NCI-H446 treated with DMSO at 0.1 percent for 48 hours (cell line): ENCODE measurements around the gene TNRC6A.
"Not testable (repeated sequence)": the region's sequence is repeated elsewhere in the genome, so short reads cannot be mapped to it uniquely, and the experiment has no call there.

Source experiments
- DNase-seq: peaks from one replicate; lab custom pipeline; 2025; lab: John Stamatoyannopoulos, UW

Gene TNRC6A

GRCh38 chr16:24758373-24758772 is 28.9 kb downstream of the TNRC6A start:
- no peak for DNase-seq

GRCh38 chr16:24759006-24759405 is 29.6 kb downstream of the TNRC6A start:
- no peak for DNase-seq

- DNase-seq, result no peak
Observed at GRCh38 chr16:24761526-24761925, 32.1 kb downstream of the TNRC6A start.

GRCh38 chr16:24764916-24765315 is 35.5 kb downstream of the TNRC6A start:
- DNase-seq, result no peak

- no peak for DNase-seq
Observed at GRCh38 chr16:24766057-24766456, 36.6 kb downstream of the TNRC6A start.

- DNase-seq, result no peak
Observed at GRCh38 chr16:24769806-24770205, 40.4 kb downstream of the TNRC6A start.

- no peak for DNase-seq
Observed at GRCh38 chr16:24771132-24771778, 41.8 kb downstream of the TNRC6A start.

GRCh38 chr16:24771779-24772157 is 42.3 kb downstream of the TNRC6A start:
- DNase-seq, result no peak

- no peak for DNase-seq
Observed at GRCh38 chr16:24773771-24774427, 44.4 kb downstream of the TNRC6A start.

- no peak for DNase-seq
Observed at GRCh38 chr16:24774510-24774909, 45.1 kb downstream of the TNRC6A start.

GRCh38 chr16:24775455-24775854 is 46.0 kb downstream of the TNRC6A start:
- no peak for DNase-seq

- DNase-seq, result no peak
Observed at GRCh38 chr16:24776501-24777220, 47.2 kb downstream of the TNRC6A start.

- DNase-seq, result no peak
Observed at GRCh38 chr16:24778671-24779070, 49.2 kb downstream of the TNRC6A start.

GRCh38 chr16:24781256-24781655 is 51.8 kb downstream of the TNRC6A start:
- DNase-seq, result no peak

- no peak for DNase-seq
Observed at GRCh38 chr16:24784121-24784520, 54.7 kb downstream of the TNRC6A start.

- DNase-seq, result no peak
Observed at GRCh38 chr16:24789881-24790280, 60.4 kb downstream of the TNRC6A start.

- no peak for DNase-seq
Observed at GRCh38 chr16:24800586-24800985, 71.1 kb downstream of the TNRC6A start.

- no peak for DNase-seq
Observed at GRCh38 chr16:24801761-24802302, 72.4 kb downstream of the TNRC6A start.

- DNase-seq, result no peak
Observed at GRCh38 chr16:24805484-24805883, 76.0 kb downstream of the TNRC6A start.

GRCh38 chr16:24807301-24807700 is 77.8 kb downstream of the TNRC6A start:
- DNase-seq, result no peak

GRCh38 chr16:24810951-24811843 is 81.7 kb downstream of the TNRC6A start:
- DNase-seq, result no peak

GRCh38 chr16:24812813-24813212 is 83.4 kb downstream of the TNRC6A start:
- DNase-seq, result not testable (repeated sequence)
